WTC11 (cell line): ENCODE measurements around the gene CLCN6. TPM values are rescaled to one million over a fixed set of nuclear protein-coding genes. Genes with fewer than 3 reads are reported as not detected.

Source experiments
- ATAC-seq: fragments of 200-7000 bp; cut with Tn5 transposase; 2 replicates; pipeline ENCODE4 v1.10.0; 2021; ENCODE audit warnings: mild to moderate bottlenecking, moderate library complexity
- CTCF ChIA-PET: fragments of 300-600 bp; sonication (Branson Sonifier 250); formaldehyde crosslinking; loops from one replicate; lab custom pipeline; 2021; ENCODE audit warnings: antibody characterized with exemption; lab: Charles Lee
- POLR2A ChIA-PET: fragments of 350-600 bp; sonication (Branson Sonifier 250); formaldehyde crosslinking; loops from one replicate; lab custom pipeline; 2021; ENCODE audit warnings: antibody characterized with exemption; lab: Charles Lee
- DNase-seq: peaks from one replicate; pipeline ENCODE4 v3.0.0; 2021; ENCODE audit warnings: low spot score
- H3K27ac Mint-ChIP-seq: 2 replicates; pipeline ENCODE4 v1.8.0; 2021; ENCODE audit warnings: mixed read lengths
- H3K27me3 Mint-ChIP-seq: 2 replicates; pipeline ENCODE4 v1.8.0; 2021; ENCODE audit warnings: low read depth, mild to moderate bottlenecking, moderate library complexity, mixed read lengths
- H3K36me3 Mint-ChIP-seq: 2 replicates; pipeline ENCODE4 v1.8.0; 2021; ENCODE audit warnings: mixed read lengths
- H3K4me1 Mint-ChIP-seq: 2 replicates; pipeline ENCODE4 v1.8.0; 2022; ENCODE audit warnings: mixed read lengths
- H3K4me3 Mint-ChIP-seq: 2 replicates; pipeline ENCODE4 v1.8.0; 2021; ENCODE audit warnings: mild to moderate bottlenecking, moderate library complexity, mixed read lengths
- H3K9me3 Mint-ChIP-seq: 2 replicates; pipeline ENCODE4 v1.8.0; 2021; ENCODE audit warnings: mixed read lengths
- ATF1 ChIP-seq: sonication (generic); formaldehyde crosslinking; IDR thresholded peaks from 2 replicates; pipeline ENCODE4 v1.8.1; 2023; ENCODE audit warnings: mild to moderate bottlenecking, moderate library complexity, missing genetic modification reagents
- ETV6 ChIP-seq: sonication (generic); formaldehyde crosslinking; IDR thresholded peaks from 2 replicates; pipeline ENCODE4 v1.8.1; 2022; ENCODE audit warnings: mild to moderate bottlenecking, missing genetic modification reagents
- FOXJ3 ChIP-seq: sonication (generic); formaldehyde crosslinking; IDR thresholded peaks from 2 replicates; pipeline ENCODE4 v1.9.0; 2021; ENCODE audit warnings: missing genetic modification reagents, mild to moderate bottlenecking, borderline replicate concordance
- GABPB1 ChIP-seq: sonication (generic); formaldehyde crosslinking; IDR thresholded peaks from 2 replicates; pipeline ENCODE4 v1.8.1; 2023; ENCODE audit warnings: mild to moderate bottlenecking, missing genetic modification reagents
- KAT7 ChIP-seq: sonication (generic); formaldehyde crosslinking; IDR thresholded peaks from 2 replicates; pipeline ENCODE4 v1.8.1; 2023; ENCODE audit warnings: missing genetic modification reagents, mild to moderate bottlenecking, borderline replicate concordance
- NR3C1 ChIP-seq: sonication (generic); formaldehyde crosslinking; conservative IDR thresholded peaks from 2 replicates; pipeline ENCODE4 v1.8.1; 2023; ENCODE audit warnings: low read depth, mild to moderate bottlenecking, missing genetic modification reagents
- OVOL2 ChIP-seq: fragments of 250-450 bp; sonication (Bioruptor Pico); IDR thresholded peaks from 2 replicates; pipeline ENCODE4 v1.9.0; 2021; ENCODE audit warnings: mild to moderate bottlenecking, borderline replicate concordance
- SP1 ChIP-seq: sonication (generic); formaldehyde crosslinking; conservative IDR thresholded peaks from 2 replicates; pipeline ENCODE4 v1.8.1; 2022; ENCODE audit warnings: missing genetic modification reagents
- ZNF121 ChIP-seq: sonication (generic); formaldehyde crosslinking; IDR thresholded peaks from 2 replicates; pipeline ENCODE4 v1.8.0; 2023; ENCODE audit warnings: missing genetic modification reagents
- ZNF263 ChIP-seq: sonication (generic); formaldehyde crosslinking; IDR thresholded peaks from 2 replicates; pipeline ENCODE4 v1.8.1; 2022; ENCODE audit warnings: low read depth, mild to moderate bottlenecking, moderate library complexity, missing genetic modification reagents
- ZNF396 ChIP-seq: fragments of 250-450 bp; sonication (Bioruptor Pico); IDR thresholded peaks from 2 replicates; pipeline ENCODE4 v1.8.0; 2021; ENCODE audit warnings: mild to moderate bottlenecking, moderate library complexity, borderline replicate concordance
- total RNA-seq: library from RNA; stranded (reverse); gene quantifications from 3 replicates; pipeline ENCODE4 v1.2.3, GENCODE V29; 2021
- TF ChIP-seq, protein P1 (sequence below): fragments of 250-450 bp; sonication (Bioruptor Pico); IDR thresholded peaks from 2 replicates; pipeline ENCODE4 v2.1.2; 2022; ENCODE audit warnings: mild to moderate bottlenecking, moderate library complexity
- TF ChIP-seq, protein P2 (sequence below): sonication (generic); formaldehyde crosslinking; IDR thresholded peaks from 2 replicates; pipeline ENCODE4 v1.8.1; 2022; ENCODE audit warnings: mild to moderate bottlenecking, moderate library complexity, missing genetic modification reagents
- TF ChIP-seq, protein P3 (sequence below): fragments of 250-450 bp; sonication (Bioruptor Pico); IDR thresholded peaks from 2 replicates; pipeline ENCODE4 v1.9.0; 2021; ENCODE audit warnings: mild to moderate bottlenecking
- TF ChIP-seq, protein P4 (sequence below): sonication (generic); formaldehyde crosslinking; IDR thresholded peaks from 2 replicates; pipeline ENCODE4 v1.8.0; 2023; ENCODE audit warnings: mild to moderate bottlenecking, missing genetic modification reagents
- TF ChIP-seq, protein P5 (sequence below): sonication (generic); formaldehyde crosslinking; IDR thresholded peaks from 2 replicates; pipeline ENCODE4 v1.8.0; 2022; ENCODE audit warnings: mild to moderate bottlenecking, missing genetic modification reagents
- TF ChIP-seq, protein P6 (sequence below): sonication (generic); formaldehyde crosslinking; IDR thresholded peaks from 2 replicates; pipeline ENCODE4 v1.8.1; 2023; ENCODE audit warnings: mild to moderate bottlenecking, missing genetic modification reagents, moderate library complexity
- TF ChIP-seq, protein P7 (sequence below): fragments of 250-450 bp; sonication (Bioruptor Pico); IDR thresholded peaks from 2 replicates; pipeline ENCODE4 v1.9.0; 2021; ENCODE audit warnings: mild to moderate bottlenecking, borderline replicate concordance
- TF ChIP-seq, protein P8 (sequence below): sonication (generic); formaldehyde crosslinking; IDR thresholded peaks from 2 replicates; pipeline ENCODE4 v1.8.0; 2023; ENCODE audit warnings: missing genetic modification reagents

CLCN6 gene
- total RNA-seq, 1 experiment from 2014 or later = 22.3 TPM

DNA sequence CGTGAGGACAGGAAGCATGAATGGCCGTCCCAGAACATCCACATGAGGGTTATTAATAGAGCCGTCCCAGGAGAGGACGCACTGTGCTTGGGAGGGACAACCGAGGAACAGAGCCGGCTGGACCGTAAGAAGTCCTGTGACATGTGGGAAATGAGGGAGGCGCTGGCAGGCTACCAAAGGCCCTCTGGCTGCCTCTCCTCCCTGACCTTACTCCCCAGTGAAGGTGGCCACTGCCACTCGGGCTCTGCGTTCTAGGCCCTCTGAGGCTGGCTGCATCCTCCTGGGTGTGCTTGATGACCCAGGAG is 68.2 kb downstream of the CLCN6 start (continued):
- TF ChIP-seq, protein P1, sequence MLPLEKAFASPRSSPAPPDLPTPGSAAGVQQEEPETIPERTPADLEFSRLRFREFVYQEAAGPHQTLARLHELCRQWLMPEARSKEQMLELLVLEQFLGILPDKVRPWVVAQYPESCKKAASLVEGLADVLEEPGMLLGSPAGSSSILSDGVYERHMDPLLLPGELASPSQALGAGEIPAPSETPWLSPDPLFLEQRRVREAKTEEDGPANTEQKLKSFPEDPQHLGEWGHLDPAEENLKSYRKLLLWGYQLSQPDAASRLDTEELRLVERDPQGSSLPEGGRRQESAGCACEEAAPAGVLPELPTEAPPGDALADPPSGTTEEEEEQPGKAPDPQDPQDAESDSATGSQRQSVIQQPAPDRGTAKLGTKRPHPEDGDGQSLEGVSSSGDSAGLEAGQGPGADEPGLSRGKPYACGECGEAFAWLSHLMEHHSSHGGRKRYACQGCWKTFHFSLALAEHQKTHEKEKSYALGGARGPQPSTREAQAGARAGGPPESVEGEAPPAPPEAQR (CRISPR knock-in tag) = no peak
- TF ChIP-seq OVOL2 (CRISPR knock-in tag) = no peak
- TF ChIP-seq ZNF263 (CRISPR knock-in tag) = no peak

DNA sequence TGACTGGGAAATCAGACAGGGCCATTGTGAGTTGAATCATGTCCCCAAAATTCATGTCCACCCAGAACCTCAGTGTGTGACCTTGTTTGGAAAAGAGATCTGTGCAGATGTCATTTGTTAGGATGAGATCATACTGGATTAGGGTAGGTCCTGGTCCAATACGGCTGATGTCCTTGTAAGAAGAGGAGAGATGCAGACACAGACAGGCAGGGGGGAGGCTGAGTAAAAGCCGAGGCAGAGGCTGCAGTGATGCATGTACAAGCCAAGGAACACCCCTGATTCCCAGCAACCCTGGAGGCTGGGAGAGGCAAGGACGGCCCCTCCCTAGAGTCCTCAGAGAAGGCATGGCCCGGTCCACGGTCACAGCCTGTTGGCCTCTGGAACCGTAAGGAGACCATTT is 68.6 kb downstream of the CLCN6 start:
- POLR2A ChIA-PET = interaction anchor here (1.4 kb wide), 1 partner anchor 33 kb away, joined by 5 read pairs; no protein-coding TSS in a partner anchor

More for the DNA sequence above, 68.6 kb downstream of the CLCN6 start:
- Mint-ChIP-seq H3K27me3 (no peaks in the 10 kb centered on the region), H3K4me3 (no peak overlapping the region), H3K9me3 (no peaks in the 10 kb centered on the region), H3K27ac (0 out of 2 replicates have a peak overlapping the region, but pooled peaks have one; percentile 20), H3K36me3 (no peaks in the 10 kb centered on the region), H3K4me1 (no peaks in the 10 kb centered on the region)
- TF ChIP-seq FOXJ3 (CRISPR knock-in tag) (no peak), NR3C1 (CRISPR knock-in tag) (no peak), ZNF396 (no peak), SP1 (CRISPR knock-in tag) (no peak), GABPB1 (CRISPR knock-in tag) (no peak), KAT7 (CRISPR knock-in tag) (no peak), ZNF121 (CRISPR knock-in tag) (no peak), ETV6 (CRISPR knock-in tag) (no peak), ATF1 (CRISPR knock-in tag) (no peak)
- TF ChIP-seq, protein P2, sequence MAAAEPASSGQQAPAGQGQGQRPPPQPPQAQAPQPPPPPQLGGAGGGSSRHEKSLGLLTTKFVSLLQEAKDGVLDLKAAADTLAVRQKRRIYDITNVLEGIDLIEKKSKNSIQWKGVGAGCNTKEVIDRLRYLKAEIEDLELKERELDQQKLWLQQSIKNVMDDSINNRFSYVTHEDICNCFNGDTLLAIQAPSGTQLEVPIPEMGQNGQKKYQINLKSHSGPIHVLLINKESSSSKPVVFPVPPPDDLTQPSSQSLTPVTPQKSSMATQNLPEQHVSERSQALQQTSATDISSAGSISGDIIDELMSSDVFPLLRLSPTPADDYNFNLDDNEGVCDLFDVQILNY (CRISPR knock-in tag) = no peak
- TF ChIP-seq, protein P3, sequence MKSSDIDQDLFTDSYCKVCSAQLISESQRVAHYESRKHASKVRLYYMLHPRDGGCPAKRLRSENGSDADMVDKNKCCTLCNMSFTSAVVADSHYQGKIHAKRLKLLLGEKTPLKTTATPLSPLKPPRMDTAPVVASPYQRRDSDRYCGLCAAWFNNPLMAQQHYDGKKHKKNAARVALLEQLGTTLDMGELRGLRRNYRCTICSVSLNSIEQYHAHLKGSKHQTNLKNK = no peak
- TF ChIP-seq, protein P4, sequence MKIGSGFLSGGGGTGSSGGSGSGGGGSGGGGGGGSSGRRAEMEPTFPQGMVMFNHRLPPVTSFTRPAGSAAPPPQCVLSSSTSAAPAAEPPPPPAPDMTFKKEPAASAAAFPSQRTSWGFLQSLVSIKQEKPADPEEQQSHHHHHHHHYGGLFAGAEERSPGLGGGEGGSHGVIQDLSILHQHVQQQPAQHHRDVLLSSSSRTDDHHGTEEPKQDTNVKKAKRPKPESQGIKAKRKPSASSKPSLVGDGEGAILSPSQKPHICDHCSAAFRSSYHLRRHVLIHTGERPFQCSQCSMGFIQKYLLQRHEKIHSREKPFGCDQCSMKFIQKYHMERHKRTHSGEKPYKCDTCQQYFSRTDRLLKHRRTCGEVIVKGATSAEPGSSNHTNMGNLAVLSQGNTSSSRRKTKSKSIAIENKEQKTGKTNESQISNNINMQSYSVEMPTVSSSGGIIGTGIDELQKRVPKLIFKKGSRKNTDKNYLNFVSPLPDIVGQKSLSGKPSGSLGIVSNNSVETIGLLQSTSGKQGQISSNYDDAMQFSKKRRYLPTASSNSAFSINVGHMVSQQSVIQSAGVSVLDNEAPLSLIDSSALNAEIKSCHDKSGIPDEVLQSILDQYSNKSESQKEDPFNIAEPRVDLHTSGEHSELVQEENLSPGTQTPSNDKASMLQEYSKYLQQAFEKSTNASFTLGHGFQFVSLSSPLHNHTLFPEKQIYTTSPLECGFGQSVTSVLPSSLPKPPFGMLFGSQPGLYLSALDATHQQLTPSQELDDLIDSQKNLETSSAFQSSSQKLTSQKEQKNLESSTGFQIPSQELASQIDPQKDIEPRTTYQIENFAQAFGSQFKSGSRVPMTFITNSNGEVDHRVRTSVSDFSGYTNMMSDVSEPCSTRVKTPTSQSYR (CRISPR knock-in tag) = no peak
- TF ChIP-seq, protein P5, sequence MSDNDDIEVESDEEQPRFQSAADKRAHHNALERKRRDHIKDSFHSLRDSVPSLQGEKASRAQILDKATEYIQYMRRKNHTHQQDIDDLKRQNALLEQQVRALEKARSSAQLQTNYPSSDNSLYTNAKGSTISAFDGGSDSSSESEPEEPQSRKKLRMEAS (CRISPR knock-in tag) = no peak
- TF ChIP-seq, protein P6, sequence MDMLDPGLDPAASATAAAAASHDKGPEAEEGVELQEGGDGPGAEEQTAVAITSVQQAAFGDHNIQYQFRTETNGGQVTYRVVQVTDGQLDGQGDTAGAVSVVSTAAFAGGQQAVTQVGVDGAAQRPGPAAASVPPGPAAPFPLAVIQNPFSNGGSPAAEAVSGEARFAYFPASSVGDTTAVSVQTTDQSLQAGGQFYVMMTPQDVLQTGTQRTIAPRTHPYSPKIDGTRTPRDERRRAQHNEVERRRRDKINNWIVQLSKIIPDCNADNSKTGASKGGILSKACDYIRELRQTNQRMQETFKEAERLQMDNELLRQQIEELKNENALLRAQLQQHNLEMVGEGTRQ (CRISPR knock-in tag) = no peak
- TF ChIP-seq, protein P7, sequence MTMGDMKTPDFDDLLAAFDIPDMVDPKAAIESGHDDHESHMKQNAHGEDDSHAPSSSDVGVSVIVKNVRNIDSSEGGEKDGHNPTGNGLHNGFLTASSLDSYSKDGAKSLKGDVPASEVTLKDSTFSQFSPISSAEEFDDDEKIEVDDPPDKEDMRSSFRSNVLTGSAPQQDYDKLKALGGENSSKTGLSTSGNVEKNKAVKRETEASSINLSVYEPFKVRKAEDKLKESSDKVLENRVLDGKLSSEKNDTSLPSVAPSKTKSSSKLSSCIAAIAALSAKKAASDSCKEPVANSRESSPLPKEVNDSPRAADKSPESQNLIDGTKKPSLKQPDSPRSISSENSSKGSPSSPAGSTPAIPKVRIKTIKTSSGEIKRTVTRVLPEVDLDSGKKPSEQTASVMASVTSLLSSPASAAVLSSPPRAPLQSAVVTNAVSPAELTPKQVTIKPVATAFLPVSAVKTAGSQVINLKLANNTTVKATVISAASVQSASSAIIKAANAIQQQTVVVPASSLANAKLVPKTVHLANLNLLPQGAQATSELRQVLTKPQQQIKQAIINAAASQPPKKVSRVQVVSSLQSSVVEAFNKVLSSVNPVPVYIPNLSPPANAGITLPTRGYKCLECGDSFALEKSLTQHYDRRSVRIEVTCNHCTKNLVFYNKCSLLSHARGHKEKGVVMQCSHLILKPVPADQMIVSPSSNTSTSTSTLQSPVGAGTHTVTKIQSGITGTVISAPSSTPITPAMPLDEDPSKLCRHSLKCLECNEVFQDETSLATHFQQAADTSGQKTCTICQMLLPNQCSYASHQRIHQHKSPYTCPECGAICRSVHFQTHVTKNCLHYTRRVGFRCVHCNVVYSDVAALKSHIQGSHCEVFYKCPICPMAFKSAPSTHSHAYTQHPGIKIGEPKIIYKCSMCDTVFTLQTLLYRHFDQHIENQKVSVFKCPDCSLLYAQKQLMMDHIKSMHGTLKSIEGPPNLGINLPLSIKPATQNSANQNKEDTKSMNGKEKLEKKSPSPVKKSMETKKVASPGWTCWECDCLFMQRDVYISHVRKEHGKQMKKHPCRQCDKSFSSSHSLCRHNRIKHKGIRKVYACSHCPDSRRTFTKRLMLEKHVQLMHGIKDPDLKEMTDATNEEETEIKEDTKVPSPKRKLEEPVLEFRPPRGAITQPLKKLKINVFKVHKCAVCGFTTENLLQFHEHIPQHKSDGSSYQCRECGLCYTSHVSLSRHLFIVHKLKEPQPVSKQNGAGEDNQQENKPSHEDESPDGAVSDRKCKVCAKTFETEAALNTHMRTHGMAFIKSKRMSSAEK (CRISPR knock-in tag) = no peak
- TF ChIP-seq, protein P8, sequence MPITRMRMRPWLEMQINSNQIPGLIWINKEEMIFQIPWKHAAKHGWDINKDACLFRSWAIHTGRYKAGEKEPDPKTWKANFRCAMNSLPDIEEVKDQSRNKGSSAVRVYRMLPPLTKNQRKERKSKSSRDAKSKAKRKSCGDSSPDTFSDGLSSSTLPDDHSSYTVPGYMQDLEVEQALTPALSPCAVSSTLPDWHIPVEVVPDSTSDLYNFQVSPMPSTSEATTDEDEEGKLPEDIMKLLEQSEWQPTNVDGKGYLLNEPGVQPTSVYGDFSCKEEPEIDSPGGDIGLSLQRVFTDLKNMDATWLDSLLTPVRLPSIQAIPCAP (CRISPR knock-in tag) = no peak
- ATAC-seq (no peak; the same call in 1 of the 2 replicates), DNase-seq (no peak)
- CTCF ChIA-PET = interaction anchor here (0.8 to 1.2 kb wide), 4 partner anchors 16 to 49 kb away, joined by 3 to 11 read pairs (median 4); partner anchors contain the start of gene NPPB
